EL (cell line): ENCODE measurements around the gene PRAC1.

Experiments
- DNase-seq: peaks from one replicate; pipeline ENCODE4 v3.0.0-alpha.2; 2016

The PRAC1 gene

GRCh38 chr17:48692049-48692448 lies 30.3 kb downstream of the PRAC1 start:
- no peak for DNase-seq

DNA sequence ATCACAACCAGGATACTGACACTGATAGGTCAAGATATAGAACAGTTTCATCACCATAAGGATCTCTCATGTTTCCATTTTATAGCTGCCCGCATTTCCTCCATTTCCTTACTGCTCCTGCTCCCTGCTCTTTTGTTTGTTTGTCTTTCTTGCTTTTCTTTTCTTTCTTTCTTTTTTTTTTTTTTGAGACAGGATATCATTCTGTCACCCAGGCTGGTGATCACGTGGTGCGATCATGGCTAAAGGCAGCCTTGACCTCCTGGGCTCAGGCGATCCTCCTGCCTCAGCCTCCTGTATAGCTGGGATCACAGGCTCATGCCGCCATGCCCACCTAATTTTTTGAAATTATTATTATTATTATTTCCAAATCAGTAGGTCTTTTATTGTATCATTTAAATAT lies 31.7 kb downstream of the PRAC1 start:
- no peak for DNase-seq

- no peak for DNase-seq
Observed at GRCh38 chr17:48681609-48682008, 40.7 kb downstream of the PRAC1 start.

DNA sequence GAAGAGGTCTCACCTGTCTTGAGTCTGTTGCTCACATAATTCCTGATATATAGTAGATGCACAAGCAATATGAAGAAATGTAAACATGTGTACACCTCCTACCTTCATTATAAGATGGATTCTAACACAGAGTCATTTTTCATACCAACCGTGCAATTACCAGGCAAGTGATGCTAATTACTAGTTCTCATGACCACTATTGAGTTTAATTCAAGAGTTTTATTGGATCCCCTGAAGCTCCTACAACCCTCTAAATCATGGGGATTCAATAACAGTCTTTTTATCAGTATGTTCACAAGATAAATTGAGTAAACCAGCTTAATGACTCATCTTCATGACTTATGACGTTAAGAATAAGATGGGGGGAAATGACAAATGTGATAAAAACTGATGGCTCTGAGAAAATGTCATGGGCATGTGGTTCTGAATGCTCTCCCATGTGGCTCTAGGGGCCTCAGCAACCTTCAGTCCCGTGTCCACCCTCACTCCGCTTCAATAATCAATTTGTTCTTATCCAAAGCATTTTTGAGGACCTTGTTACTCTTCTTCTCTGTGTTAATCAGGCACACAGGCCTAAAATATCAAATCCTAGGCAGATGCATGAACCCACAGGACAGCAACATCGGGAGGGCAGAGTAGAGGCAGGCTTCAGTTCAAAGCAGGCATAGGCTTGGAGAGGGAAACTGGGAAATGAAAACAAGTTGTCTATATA lies 42.8 kb downstream of the PRAC1 start:
- peak; percentile 13 for DNase-seq

DNA sequence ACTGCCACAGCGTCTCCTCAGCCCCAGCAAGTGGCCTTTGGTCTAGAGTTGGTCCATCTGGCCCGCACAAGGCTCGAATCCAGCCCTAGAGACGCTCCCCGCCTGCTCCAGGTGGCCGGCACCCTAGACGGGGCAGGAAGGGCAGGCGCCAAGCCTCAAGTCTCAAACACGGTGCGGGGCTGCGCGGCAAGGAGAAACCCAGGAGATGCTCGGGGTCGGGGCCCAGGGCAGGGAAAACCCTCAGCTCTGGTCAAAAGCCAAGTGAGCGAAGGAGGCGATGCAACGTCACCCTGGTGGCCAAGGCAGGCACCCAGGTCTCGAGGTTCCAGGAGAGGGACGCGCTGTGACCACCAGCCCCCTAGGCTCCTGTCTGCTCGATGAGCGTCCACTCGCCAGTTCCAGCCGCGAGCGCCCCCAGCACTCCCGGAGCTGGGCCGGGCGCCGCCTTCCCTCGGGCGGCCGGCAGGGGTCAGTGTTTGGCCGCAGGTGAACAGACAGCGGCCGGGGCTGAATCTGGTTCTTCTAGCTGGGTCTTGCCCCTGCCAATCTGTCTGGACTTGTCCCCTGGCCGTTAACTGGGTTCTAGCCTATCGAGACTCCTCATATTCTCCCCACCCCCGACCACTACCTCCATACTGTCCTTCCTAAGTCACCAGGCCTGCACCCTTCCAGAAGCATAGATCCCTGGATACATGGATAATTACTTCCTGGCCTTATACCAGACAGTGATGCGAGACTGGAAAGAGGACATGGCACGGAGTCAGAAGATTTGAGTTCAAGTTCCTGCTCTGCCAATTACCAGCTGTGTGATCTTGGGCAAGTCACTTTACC lies 44.0 kb downstream of the PRAC1 start:
- peak; percentile 62 for DNase-seq

GRCh38 chr17:48676963-48677558 lies 45.3 kb downstream of the PRAC1 start:
- DNase-seq = no peak

- DNase-seq = no peak
Observed at GRCh38 chr17:48672340-48672739, 50.0 kb downstream of the PRAC1 start.
